Fibroblast of peridontal ligament (primary cell): Measurements from ENCODE around the gene PSMD3.
"Not testable (repeated sequence)": the region's sequence is repeated elsewhere in the genome, so short reads cannot be mapped to it uniquely, and the experiment has no call there.

Experiments used
- DNase-seq: peaks from one replicate; pipeline ENCODE4 v3.0.0-alpha.2; 2010; ENCODE audit errors: extremely low read depth

The PSMD3 gene

DNA sequence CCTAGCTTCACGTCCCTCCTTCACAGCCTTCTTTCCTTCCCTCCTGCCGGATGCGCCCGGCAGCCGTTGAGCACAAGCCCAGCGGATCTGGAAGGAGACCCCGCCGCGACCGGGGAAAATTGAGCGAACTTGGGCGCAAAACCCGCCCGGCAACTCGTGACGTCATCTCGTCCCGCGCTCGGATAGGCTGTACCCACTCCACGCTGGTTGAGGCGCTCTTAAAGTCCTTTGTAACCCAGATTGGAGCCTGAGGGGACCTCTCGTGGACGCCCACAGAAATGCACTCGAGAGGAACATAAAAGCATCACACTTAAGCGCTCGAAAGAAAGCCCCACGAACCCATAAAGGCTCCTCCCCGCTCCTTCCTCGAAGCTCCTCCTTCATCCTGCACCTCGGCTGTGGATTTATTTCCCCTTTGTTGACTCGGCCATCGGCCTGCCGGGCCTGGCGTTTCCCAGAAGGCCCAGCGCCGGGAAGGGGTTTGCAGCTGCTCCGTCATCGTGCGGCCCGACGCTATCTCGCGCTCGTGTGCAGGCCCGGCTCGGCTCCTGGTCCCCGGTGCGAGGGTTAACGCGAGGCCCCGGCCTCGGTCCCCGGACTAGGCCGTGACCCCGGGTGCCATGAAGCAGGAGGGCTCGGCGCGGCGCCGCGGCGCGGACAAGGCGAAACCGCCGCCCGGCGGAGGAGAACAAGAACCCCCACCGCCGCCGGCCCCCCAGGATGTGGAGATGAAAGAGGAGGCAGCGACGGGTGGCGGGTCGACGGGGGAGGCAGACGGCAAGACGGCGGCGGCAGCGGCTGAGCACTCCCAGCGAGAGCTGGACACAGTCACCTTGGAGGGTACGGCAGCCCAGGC, at the start of gene PSMD3:
Gene PSMD3, plus strand, starts transcription at position 457 of the 856 bp plus-strand sequence. Its CDS starts 164 bp downstream, at position 621.
- peak; percentile 100 for DNase-seq

DNA sequence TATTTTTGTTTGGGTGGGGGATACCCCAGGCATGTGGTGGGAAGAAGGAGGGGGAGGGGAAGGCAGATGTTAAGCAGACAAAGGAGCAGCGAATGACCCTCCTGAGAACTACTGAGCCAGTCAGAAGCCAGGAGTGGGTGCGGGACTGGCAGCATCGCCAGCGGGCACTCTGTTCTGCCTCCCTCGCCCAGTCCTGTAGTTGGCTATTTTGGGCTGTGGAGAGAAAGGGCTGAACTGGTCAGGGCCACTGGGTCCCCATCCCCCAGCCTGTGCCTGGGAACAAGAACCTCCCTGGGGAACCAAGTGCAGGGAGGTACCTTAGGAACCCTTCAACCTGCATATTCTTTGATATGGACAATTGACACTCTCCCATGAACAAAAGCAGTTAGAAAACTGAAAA, 46.7 kb upstream of the PSMD3 start:
- DNase-seq = no peak

DNA sequence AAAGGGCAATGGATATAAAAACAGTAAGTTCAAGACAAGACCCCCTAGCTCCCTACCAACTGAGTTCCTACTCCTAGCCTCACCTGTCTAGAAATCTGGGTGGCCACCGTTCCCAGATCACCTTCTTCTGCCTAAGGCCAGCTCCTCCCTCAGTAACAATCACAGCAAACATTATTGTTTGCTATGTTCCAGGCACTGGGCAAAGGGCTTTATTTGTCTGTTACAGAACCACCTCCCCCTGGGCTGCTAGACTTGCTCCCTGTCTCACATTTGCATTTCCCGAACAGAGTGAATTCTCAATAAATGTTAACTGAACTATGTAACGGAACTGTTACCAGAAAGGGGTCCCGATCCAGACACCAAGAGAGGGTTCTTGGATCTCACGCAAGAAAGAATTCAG, 46.3 kb upstream of the PSMD3 start:
- no peak for DNase-seq

DNA sequence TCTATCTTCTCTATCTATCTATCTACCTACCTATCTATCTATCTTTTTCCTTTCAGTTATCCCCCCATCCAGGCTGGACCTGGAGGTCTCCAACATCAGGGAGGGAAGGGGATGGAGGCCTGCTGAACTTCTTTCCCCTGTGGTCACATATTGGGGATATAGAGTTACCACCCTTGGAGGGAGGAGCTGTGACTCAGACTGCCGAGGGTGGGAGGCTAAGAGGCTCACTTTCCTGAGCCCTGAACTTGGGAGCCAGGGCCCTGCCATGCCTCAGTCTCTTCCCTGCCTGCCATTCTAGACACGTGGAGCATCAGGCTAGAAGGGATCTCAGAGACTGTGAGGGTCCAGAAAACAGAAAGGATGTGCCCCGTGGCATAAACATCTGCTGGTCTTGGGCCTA, 44.7 kb upstream of the PSMD3 start:
- DNase-seq = peak; percentile 33

DNA sequence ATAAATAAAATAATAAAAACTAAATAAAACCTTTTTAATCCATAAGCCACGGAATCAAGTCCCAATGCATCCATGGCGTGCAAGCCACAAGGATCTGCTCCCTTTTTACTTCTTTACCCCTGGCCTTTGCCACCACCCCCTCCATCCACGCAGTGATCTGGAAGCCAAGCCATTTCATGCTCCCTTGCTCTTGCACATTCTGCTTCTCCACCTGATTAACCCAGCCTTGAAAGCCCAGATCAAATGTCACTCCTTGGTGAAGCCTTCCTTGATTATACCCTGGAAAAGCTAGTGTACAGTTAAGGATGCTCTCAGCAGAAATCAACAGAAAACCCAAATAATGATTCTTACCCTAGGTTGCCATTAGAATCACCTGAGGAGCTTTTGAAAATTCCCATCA, 43.2 kb upstream of the PSMD3 start:
- DNase-seq = no peak

DNA sequence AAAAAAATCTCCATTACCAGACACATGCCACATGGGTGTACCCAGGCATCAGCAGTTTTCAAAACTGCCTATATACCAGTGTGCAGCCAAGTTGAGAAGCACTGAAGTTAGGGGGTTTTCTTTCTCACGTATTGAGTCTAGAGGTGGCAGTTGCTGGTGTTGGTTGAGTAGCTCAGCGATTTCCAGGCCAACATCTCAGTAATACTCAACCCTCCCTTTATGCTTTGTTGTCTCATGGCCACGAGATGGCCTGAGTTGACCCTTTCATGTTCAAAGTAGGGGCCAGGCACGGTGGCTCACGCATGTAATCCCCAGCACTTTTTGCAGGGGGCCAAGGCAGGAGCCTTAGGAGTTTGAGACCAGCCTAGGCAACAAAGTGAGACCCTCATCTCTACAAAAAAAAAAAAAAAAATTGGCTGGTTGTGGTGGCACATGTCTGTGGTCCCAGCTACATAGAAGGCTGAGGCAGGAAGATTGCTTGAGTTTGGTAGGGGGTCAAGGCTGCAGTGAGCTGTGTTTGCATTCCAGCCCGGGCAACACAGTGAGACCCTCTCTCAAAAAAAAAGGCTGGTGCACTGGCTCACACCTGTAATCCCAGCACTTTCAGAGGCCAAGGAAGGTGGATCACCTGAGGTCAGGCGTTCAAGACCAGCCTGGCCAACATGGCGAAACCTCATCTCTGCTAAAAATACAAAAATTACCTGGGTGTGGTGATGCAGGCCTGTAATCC, 42.3 kb upstream of the PSMD3 start:
- no peak for DNase-seq

DNA sequence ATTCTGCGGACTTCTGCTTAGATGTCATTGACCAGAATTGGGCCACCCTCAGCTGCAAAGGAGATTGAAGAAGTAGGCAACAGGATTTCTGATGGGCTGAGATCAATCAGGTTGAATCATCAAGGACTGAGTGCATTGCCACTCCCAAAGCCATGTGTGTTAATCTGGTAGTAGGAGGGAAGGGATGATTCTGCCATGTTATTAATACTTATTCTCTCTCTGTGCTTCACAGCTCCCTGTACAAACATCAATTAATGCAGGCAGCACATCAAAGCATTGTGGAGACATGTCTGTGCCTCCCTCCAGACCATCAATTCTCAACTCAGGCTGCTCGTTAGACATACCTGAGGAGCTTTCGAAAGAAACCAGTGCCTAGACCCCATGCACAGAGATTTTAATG, 41.5 kb upstream of the PSMD3 start:
- DNase-seq = no peak

DNA sequence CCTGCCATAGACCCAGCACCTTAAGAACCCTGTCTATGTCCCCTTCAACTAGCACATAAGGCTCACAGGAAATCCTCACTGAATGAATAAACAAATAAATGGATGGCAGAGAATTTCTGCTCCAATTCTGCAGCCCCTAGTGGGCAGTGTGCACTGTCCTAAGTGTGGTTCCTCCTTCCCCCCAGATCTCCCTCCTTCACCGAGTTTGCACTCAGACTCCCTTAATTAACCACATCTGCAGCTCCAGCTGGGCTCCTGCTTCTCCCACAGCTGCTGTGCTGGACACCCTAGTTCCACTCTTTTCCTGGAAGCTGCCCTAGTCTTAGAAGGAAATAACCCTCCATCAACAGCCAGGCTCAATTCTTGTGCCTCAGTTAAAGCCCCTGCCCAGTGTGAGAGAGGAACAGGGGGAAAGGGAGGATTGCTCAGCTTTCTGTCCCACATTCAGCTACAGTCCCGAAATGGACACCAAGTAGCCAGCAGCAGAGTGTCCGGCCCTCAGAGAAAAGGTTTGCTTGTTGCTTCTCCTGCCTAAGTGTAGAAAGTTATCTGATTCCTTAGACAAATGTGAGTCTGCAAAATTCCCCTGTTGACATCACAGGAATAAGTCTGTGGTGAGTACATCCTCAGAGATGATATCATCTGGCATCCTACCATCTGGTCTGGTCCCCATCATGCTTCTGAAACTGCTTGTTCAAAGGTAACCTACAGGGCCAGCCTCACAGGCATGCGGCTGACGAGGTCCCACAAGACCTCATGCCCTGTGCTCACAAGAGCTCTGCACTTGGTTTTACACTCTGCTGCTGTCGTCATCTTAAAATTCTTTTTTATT, 40.8 kb upstream of the PSMD3 start:
- DNase-seq = peak; percentile 93

DNA sequence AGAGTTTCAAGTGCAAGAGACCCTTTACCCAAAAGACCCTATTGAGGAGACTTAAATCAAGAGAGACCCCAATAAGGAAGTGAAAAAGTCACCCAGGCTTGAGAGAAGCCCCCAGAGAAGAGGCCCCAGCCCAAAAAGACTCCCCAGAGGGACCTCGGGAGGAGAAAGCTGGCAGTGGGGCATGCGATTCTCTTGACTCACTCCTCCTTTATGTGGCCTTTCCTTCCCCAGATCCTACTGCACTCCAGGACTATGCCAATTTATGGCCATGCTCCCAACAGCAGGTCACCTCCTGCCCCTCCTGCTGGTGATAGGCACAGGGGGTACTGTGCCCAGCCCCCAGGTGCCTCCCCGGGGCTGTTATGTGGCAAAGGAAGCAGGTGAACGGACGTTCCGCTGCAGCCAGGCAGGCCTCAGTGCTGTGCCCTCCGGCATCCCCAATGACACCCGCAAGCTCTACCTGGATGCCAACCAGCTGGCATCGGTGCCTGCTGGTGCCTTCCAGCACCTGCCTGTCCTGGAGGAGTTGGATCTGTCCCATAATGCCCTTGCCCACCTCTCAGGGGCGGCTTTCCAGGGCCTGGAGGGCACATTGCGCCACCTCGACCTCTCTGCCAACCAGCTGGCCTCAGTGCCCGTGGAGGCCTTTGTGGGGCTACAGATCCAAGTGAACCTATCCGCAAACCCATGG, 36.8 kb upstream of the PSMD3 start:
- no peak for DNase-seq

DNA sequence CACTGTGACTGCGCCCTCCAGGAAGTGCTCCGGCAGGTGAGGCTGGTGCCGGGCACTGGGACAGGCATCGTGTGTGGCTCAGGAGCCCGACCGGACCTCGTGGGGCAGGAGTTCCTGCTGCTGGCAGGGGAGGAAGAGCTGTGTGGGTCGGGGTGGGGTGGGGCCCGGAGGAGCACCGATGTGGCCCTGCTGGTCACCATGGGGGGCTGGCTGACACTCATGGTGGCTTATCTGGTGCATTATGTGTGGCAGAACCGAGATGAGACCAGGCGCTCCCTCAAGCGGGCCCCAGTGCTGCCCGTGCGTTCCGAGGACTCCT, 36.3 kb upstream of the PSMD3 start:
- no peak for DNase-seq

DNA sequence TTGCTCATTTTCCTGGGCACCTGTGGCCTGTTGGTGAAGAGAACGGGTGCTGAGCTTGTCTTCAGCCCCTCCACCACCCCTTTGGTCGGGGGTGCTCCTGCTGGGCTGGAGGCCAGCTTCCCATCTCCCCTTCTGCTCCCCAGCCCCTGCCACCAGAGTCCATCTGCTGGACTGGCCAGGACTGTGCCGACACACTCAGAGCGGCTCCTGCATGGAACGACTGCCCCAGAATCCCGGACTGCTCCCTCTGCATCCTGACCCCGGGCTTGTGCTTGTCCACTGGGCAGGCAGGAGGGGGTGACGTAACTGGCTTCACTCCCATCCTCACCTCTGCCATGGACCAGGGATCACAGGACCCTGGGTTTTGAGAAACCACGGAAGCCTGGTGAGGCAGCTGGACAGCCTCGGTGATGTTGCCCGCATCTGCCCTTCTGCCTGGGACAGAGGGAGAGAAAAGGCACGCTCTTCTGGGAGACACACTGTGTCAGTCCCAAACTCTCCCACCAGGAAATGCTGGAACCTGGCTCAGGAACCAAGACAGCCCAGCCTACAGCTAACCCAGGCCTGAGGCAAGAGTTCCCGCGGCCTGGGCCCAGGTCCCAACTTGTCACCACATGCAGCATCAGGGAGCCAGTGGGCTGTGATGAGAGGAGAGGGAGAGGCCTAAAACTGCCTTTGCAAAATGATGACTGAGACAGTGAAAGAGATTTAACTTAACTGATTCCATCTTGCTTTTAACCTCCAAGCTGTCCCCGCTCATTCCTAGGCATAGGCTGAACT, 33.9 kb upstream of the PSMD3 start:
- no peak for DNase-seq

DNA sequence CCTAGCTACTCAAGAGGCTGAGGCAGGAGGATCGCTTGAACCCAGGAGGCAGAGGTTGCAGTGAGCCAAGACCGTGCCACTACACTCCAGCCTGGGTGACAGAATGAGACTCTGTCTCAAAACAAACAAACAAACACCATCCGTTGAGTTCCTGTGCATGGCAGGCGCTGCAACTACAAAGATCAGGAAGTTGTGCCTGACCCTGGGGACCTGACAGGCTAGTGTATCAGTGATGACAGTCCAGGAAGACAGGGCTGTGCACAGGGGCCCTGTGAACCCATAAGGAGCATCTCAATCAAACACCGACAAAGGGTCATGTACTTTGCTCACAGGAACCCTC, 32.1 kb upstream of the PSMD3 start:
- not testable (repeated sequence) for DNase-seq

DNA sequence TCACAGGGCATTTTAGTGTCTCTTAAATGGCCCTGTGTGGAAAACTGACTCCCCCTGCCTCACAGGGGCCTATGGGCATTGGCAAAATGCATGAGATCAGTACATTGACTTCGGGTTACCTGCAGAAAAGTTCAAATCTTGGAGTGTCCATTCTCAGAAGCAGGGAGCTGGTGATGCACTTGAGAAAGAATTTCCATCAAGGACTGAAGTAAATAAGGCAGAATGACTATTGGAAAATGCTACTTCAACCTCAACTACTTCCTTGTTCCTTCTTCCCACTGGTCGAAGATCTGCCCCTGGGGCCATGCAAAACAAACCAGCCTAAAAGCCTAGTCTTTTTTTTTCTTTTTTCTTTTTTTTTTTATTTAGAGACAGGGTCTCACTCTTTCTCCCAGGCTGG, 31.6 kb upstream of the PSMD3 start:
- DNase-seq = no peak

DNA sequence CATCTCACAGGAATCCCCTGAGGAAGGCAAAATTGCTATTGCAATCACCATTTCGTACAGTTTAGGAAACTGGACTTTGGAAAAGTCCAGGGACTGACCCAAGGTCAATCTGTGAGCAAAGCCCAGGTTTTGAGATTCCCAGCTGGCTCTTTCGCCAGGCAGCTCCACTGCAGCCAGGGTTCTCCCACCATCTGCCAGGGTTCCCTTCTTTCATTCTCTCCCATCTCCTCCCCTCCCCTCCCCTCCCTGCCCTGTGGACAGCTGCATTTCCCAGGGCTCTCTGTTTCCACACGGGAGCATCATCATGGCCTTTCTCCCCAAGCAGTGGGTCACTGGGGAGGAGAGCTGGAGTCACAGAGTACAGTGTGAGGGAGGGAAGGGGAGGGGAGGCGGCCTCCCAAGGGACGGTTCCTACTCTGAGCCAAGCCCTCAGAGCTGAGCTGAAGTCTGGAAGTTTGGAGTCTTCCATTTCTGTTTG, 29.7 kb upstream of the PSMD3 start:
- DNase-seq = peak; percentile 26

DNA sequence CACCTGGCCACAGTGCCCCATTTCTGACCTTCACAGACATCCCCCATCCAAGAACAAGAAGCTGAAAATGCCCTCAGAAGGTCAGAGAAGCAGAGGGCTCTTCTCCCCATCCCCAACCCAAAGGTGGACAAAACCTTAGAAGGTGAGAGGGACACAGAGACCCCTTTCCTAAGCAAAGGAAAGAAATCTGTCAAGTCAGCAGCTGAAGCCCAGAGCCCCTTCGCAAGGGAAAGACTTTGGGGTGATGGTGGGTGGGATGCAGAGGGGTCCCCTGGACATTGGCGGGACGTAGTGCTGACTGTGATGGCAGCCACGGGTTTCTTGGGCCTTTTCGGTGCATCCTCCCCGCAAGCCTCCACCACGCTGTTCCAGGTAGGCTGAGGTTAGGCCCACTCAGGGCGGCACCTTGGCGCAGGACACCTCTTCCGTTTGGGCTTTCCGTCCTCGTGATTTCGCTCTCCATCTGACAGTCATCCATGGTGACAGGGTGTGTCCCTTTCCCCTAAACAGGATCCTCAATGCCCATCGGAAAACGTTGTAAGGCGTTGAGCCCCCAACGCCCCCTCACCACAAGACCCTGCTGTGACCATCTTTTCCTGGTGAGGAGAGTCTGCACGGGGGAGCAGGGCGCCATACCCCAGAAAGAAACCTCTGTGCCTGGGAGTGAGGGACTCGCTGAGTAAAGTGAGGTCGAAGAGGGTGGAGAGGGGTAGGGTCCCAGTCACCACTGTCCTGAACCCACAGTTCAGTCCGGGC, 28.5 kb upstream of the PSMD3 start:
- no peak for DNase-seq

DNA sequence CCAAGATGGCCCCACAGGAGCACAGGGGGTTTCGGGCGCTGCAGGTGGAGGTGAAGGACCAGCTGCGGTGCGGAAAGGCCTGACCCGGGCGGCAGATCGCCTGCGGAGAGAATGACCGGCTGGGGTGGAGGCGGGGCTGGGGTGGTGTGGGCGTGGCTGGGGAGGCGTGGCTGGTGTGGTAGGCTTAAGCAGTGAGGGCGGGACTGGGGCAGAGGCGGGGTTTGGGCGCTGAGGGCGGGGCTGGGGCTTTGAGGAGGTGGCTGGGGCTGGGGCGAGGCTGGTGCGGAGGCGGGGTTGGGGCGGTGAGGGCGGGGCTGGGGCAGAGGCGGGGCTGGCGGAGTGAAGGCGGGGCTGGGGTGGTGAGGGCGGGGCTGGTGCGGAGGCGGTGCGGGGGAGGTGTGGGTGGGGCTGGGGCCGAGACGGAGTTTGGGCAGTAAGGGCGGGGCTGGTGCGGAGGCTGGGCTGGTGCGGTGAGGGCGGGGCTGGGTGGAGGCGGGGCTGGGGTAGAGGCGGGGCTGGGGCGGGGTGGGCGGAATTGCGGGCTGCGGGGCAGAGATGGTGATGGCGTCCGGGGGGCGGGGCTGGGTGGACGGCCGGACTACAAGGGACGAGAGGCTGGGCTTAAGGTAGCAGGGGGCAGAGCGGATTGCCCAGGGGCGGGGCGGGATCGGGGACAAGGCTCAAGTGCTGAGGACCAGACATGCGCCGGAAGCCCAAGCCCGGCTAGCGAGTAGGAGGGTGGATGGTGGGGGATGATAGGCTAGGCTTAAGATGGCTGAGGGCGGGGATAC, 27.7 kb upstream of the PSMD3 start:
- peak; percentile 91 for DNase-seq

DNA sequence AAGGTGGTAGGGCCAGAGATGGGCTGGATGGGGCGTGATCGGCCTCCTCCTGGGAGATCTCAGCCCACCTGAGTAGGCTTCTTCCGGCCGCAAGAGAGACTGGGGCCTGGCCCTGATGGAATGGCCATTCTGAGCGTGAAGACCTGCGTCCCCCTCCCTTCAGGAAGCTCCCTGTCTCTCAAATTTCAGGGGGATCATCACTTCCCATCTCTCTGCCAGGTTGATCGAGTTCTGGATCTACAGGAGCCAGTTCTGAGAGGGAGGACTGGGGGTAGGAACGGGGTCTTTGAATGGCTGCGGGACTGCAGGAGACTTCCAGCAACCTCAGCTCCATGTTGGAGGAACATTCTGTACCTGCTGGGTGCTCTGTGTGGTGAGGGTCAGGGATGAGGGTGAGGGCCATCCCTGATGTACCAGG, 27.1 kb upstream of the PSMD3 start:
- DNase-seq = no peak

DNA sequence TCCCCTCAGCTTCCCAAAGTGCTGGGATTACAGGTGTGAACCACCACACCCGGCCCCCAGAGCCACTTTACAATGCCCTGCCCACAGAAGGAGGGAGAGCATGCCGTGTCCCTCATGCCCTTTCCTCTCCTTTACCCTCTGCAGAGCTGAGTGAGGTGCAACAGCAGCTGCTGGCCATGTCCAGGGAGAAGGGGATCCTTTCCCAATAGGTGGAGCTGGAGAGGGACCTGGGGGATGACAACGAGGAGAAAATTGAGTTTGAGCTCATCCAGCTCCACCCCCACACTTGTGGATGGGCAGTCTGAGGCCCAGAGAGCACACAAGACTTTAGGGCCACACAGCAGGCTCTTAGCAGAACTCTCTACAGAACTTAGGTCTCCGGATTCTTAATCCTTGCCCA, 25.7 kb upstream of the PSMD3 start:
- DNase-seq = no peak

DNA sequence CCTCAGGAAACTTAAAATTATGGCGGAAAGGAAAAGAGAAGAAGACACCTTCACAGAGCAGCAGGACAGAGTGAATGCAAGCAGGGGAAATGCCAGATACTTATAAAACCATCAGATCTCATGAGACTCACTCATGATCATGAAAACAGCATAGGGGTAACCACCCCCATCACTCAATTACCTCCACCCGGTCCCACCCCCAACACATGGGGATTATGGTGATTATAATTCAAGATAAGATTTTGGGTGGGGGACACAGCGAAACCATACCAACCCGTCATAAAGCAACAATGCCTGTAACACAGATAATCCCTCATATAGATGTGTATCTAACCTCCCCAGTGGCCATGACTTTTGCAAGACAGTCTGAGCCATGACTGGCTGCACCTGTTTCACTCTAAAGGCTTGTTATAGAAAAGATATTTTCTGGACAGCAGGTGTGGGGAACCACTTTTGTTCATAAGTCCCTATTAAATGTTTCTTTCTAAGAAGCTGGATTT, 24.8 kb upstream of the PSMD3 start:
- DNase-seq = no peak
